ENCODE measurements around the gene MFAP3L.

- TF ChIP-seq CTCF (IDR thresholded peaks at IDR 0.05) = no peak
- no peak for TF ChIP-seq POLR2A (IDR thresholded peaks at IDR 0.05; ENCODE audit: low read depth)
- no peak for TF ChIP-seq POLR2AphosphoS5 (IDR thresholded peaks at IDR 0.05)
These were observed 21.4 kb downstream of the MFAP3L start for GRCh38 chr4:170004651-170005295.
